KMS-11 (cell line): ENCODE data around the gene EFNA1.
A peak's percentile ranks its signal among the peaks of the same experiment; 100 is the strongest.

Source experiments
- H2AFZ ChIP-seq: fragments of 200-600 bp; sonication (generic); 2 replicates; pipeline ENCODE4 v1.6.1; 2016; ENCODE audit warnings: antibody characterized with exemption, mixed run types, low read depth
- H3K27ac ChIP-seq: fragments of 200-600 bp; sonication (generic); 2 replicates; pipeline ENCODE4 v1.6.1; 2016; ENCODE audit warnings: mild to moderate bottlenecking, mixed run types
- H3K27me3 ChIP-seq: fragments of 200-600 bp; sonication (generic); 2 replicates; pipeline ENCODE4 v1.6.1; 2017; ENCODE audit warnings: mild to moderate bottlenecking, low read depth, mixed run types, moderate library complexity; ENCODE audit not compliant: insufficient read depth
- H3K36me3 ChIP-seq: fragments of 200-600 bp; sonication (generic); 2 replicates; pipeline ENCODE4 v1.6.1; 2017; ENCODE audit warnings: mild to moderate bottlenecking, mixed run types; ENCODE audit not compliant: insufficient read depth
- H3K4me1 ChIP-seq: fragments of 200-600 bp; sonication (generic); 2 replicates; pipeline ENCODE4 v1.6.1; 2016; ENCODE audit warnings: mild to moderate bottlenecking, low read depth, mixed run types; ENCODE audit not compliant: poor library complexity, severe bottlenecking
- H3K4me2 ChIP-seq: fragments of 200-600 bp; sonication (generic); 2 replicates; pipeline ENCODE4 v1.7.0; 2016; ENCODE audit warnings: mild to moderate bottlenecking, mixed run types
- H3K4me3 ChIP-seq: fragments of 200-600 bp; sonication (generic); IDR thresholded peaks from 2 replicates; pipeline ENCODE4 v1.6.1; 2017; ENCODE audit warnings: low read depth, low read length, mixed read lengths; ENCODE audit not compliant: insufficient read depth
- H3K79me2 ChIP-seq: fragments of 200-600 bp; sonication (generic); 2 replicates; pipeline ENCODE4 v1.6.1; 2016; ENCODE audit warnings: low read depth, mixed run types; ENCODE audit not compliant: insufficient read depth
- H3K9ac ChIP-seq: fragments of 200-600 bp; sonication (generic); 2 replicates; pipeline ENCODE4 v1.6.1; 2016; ENCODE audit warnings: mild to moderate bottlenecking, mixed run types
- H4K20me1 ChIP-seq: fragments of 200-600 bp; sonication (generic); 2 replicates; pipeline ENCODE4 v1.6.1; 2016; ENCODE audit warnings: mild to moderate bottlenecking, mixed run types; ENCODE audit not compliant: insufficient read depth
- CTCF ChIP-seq: fragments of 200-600 bp; sonication (generic); conservative IDR thresholded peaks from 2 replicates; pipeline ENCODE4 v1.6.1; 2017; ENCODE audit warnings: low read depth, mild to moderate bottlenecking, antibody characterized with exemption, low read length, moderate library complexity, mixed read lengths

EFNA1 gene

GRCh38 chr1:155080312-155081228 is 47.1 kb upstream of the EFNA1 start:
- Histone ChIP-seq H3K9ac (no peak overlapping the region), H3K4me3 (peak overlapping the region; percentile 58), H3K79me2 (no peaks in the 10 kb centered on the region), H3K4me2 (peak overlapping the region; percentile 77), H3K36me3 (no peaks in the 10 kb centered on the region), H3K27ac (no peak overlapping the region), H4K20me1 (no peaks in the 10 kb centered on the region), H3K27me3 (peaks cover 64% of the 10 kb centered on the region), H2AFZ (no peak overlapping the region), H3K4me1 (peaks cover 76% of the 10 kb centered on the region)
- no peak for TF ChIP-seq CTCF

- H3K9ac ChIP-seq = no peak overlapping the region
- no peaks in the 10 kb centered on the region for H3K36me3 ChIP-seq
- H3K4me2 ChIP-seq = peak overlapping the region; percentile 77
- H3K4me1 ChIP-seq = peaks cover 86% of the 10 kb centered on the region
- peaks cover 64% of the 10 kb centered on the region for H3K27me3 ChIP-seq
- no peaks in the 10 kb centered on the region for H4K20me1 ChIP-seq
- peak overlapping the region; percentile 48 for H2AFZ ChIP-seq
- TF ChIP-seq CTCF = no peak
- no peaks in the 10 kb centered on the region for H3K79me2 ChIP-seq
- H3K27ac ChIP-seq = no peak overlapping the region
- H3K4me3 ChIP-seq = peak overlapping the region; percentile 33
Observed at GRCh38 chr1:155081472-155082300, 46.0 kb upstream of the EFNA1 start.

- H3K27me3 ChIP-seq = peaks cover 62% of the 10 kb centered on the region
- H2AFZ ChIP-seq = peak overlapping the region; percentile 48
- peak overlapping the region; percentile 77 for H3K4me2 ChIP-seq
- peak overlapping the region; percentile 33 for H3K4me3 ChIP-seq
- peaks cover 85% of the 10 kb centered on the region for H3K4me1 ChIP-seq
- TF ChIP-seq CTCF = no peak
- H3K79me2 ChIP-seq = no peaks in the 10 kb centered on the region
- H3K27ac ChIP-seq = no peak overlapping the region
- no peak overlapping the region for H3K9ac ChIP-seq
- no peaks in the 10 kb centered on the region for H3K36me3 ChIP-seq
- no peaks in the 10 kb centered on the region for H4K20me1 ChIP-seq
Observed at GRCh38 chr1:155082301-155083051, 45.2 kb upstream of the EFNA1 start.

GRCh38 chr1:155083052-155083541 is 44.6 kb upstream of the EFNA1 start:
- Histone ChIP-seq H3K4me1 (peaks cover 79% of the 10 kb centered on the region), H3K4me2 (no peak overlapping the region), H3K27ac (no peak overlapping the region), H3K79me2 (no peaks in the 10 kb centered on the region), H3K27me3 (peaks cover 57% of the 10 kb centered on the region), H3K36me3 (no peaks in the 10 kb centered on the region), H3K9ac (no peak overlapping the region), H4K20me1 (no peaks in the 10 kb centered on the region), H3K4me3 (no peak overlapping the region), H2AFZ (no peak overlapping the region)
- no peak for TF ChIP-seq CTCF
